GM18499 (cell line): ENCODE data around the gene FNDC4.
A peak's percentile ranks its signal among the peaks of the same experiment; 100 is the strongest.

Experiments
- ATAC-seq: cut with Tn5 transposase; IDR thresholded peaks from one replicate; pipeline ENCODE4 v1.9.1; 2021; ENCODE audit warnings: moderate number of reproducible peaks; ENCODE audit not compliant: insufficient read depth, unreplicated experiment

Gene FNDC4

DNA sequence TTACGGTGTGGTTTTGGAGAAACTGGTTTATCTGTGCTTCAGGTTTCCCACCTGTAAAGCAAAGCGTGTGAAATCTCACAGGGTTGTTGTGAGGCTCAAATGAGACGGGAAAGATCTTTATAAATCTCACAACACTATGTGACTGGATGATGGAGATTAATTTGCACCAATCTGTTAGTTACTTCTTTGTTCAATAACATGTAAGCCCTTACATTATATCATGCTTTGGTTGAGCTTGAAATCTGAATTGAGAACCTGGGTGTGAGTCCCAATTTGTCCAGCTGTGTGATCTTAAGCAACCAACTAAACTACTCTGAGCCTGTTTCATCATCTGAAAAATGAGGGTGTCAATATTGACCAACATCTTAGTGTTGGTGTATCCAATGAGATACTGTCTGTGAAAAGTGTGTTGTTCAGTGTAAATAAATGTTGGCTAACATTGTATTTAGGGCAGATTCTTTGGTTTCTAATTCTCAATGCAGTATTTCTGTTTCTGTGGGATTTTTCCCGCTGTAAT, 898 bp upstream of the FNDC4 start:
- no peak for ATAC-seq

DNA sequence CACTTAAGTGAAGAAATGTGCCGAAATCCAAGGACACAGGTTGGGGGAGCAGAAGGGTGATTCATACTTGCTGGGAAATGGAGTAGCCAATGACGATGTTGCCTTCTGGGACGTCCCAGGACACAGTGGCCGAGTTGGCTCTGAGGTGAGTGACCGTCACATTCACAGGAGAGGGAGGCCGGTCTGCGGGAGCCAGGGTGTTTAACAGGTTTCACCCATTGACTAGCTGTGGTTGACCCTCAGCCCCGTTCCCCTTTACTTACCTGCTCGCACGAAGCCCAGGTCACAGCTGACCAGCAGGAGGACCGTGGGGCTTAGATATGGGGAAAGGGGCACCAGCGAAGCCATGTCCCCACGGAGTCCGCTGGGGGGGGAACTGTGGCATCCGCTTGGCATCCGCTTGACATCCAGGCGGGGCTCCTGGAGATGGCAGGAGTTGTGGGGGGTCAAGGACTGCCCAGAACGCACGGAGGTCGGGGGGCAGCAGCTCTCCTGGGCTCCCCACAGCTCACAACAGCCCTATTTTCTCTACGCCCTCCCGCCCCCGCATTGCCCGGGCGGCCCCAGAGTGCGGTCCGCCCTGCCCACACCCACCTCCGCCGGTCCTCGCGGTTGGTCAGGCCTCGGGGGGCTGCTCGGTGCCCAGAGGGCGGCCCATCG, 586 bp downstream of the FNDC4 start:
- no peak for ATAC-seq

DNA sequence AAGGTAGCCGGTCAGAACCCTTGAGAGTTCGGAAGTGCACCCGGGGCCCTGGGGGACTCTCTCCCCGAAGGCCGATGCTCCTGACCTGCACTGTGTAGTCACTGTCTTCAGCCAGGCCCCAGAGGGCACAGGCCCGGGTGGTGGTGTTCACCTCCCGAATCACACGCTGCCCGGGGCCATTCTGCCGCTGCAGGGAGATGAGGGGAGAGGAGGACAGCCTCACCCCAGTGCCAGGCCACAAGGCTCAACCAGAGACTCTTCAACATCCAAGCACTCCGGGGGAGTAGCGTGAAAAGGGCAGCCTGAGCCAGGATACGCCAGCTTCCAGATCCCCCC, 1.1 kb downstream of the FNDC4 start:
- ATAC-seq = no peak

DNA sequence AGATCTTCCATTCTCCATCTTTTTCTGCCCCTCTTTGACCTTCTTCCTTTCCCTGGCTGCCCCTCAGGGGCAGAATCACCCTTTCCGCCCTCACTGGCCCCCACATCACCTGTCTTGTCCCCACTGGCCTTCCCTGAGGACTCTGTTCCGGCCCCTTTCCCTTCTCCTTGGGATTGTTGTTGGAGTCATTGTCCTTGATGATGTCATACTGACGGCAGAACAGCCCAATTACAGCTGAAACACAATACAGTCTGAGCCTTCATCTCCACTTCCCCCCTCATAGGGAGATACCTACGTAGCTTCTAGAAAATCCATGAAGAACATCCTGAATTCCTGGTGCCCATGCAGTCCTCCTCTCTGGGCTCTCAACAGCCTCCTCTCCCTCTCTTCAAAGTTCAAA, 2.4 kb downstream of the FNDC4 start:
- no peak for ATAC-seq

DNA sequence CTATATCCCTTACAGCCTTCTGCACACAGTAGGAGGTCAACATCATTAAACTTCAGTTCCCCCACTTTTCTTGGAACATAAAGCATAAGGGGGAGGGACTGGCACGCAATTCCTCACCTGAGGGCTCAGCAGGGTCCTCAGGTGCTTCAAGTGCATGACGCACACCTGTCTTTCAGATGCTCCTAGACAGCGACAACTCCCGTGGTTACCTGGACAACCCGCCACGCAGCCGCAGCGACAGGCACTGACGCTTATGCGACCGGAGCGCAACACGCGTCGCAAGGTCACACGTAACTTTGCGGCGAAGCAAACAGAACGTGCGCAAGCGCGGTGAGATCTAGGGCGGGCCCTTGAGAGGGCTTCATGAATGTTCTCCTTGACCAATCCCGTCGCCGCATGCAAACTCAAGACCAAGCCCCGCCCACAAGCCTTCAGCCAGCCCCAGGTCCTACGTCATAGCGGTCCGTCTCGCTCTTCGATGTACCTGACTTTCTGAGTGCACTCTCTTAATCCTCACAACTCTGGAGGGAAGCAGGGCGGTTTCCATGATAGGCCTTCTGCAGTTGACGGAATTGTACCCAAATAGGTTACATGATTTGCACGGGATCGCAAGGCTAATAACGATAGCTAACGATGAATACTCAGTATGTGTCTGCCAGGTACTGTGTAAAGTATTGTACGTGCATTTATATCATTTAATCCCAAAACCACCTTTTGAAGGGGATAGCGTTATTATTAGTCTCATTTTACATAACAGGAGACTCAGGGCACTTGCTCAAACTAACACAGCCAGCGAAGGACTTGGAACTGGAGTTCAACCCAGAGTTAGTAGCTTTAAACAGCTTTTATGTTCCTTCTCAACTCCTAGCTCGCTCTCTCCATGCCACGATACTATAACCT, 5.3 kb downstream of the FNDC4 start, which contains the start of gene IFT172:
Gene IFT172, minus strand, starts transcription at position 246 of the 900 bp plus-strand sequence. Its CDS starts 90 bp downstream, at position 156.
- peak; percentile 91 for ATAC-seq

DNA sequence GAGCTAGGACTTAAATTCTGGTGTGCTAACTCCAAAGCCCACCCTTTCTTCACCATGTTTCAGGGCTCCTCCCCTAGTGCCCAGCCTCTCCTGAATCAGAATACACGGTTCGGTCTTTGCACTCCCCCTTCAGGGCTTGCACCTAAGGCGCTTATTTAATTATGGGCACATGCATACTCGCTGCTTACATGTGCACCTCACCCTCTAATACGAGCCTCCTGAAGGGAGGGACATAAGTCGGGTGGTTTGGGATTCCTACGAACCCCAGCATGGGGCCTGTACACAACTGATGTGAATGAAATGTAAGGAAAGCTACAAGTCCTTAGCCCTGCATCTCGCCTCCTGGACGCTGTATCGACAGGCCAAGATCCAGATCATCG, 5.9 kb downstream of the FNDC4 start:
- no peak for ATAC-seq

DNA sequence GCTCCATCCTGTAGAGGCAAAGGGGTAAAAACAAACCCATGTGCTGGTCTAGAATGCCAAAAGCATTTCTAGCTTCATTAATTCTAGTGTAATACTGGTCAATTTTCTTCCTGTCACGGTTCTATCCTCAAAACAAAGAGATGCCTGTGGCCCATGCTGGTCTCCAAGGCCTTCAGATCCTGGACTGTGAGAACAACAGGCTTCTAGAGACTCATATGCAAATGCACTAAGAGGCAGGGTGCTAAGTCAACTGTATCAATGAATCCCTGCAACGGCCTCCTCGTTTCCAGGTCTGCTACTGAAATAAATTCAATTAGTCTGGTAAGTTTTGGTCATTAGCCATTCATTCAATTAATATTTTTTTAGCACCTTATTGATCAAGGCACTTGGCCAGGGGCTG, 9.5 kb downstream of the FNDC4 start:
- no peak for ATAC-seq

DNA sequence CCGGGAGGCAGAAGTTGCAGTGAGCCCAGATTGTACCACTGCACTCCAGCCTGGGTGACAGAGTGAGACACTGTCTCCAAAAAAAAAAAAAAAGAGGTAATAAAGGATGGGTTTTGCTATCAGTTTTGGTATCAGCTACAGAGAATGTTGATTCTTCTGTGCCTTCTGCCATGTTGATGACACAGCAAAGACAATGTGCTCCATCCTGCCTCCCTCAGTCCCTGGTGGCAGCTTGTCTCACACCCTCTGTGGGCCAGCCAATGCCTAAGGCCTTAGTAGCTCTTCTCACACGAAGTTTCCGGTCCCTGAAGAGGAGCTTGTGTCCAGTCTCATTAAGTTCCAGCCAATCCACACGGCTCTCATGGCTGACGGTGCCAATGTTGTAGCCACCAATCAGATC, 23.0 kb downstream of the FNDC4 start:
- ATAC-seq = no peak

DNA sequence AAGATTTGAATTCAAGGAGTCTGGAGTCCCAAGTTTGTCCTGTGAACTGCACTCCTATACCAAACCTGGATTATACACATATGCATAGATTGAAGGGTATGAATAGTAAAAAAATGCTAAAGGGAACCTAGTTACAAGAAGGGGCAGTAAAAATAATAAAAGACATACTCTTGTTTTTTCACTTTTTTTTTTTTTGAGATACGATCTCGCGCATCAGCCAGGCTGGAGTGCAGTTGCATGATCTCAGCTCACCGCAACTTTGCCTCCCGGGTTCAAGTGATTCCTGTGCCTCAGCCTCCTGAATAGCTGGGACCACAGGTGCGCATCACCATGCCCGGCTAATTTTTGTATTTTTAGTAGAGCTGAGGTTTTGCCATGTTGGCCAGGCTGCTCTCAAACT, 30.6 kb downstream of the FNDC4 start:
- ATAC-seq = no peak

DNA sequence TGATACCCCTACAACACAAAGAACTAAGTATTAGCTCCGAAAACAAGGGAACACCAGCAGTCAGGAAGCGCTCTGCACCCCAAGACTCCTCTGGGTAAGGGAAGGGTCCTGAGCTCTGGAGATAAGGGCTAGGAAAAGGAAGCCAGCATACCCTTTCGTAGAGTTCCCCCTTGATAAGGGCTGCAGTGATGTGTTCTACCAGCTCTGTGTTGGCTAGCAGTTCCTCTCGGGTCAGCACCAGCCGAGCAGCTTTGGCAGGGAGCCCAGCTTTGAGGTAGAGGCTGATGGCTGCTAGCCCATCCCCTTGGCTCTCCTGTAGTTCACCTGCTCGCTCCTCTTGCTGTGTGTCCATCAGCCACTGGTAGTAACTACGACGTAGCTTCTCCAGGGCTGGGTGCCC, 33.9 kb downstream of the FNDC4 start:
- no peak for ATAC-seq

DNA sequence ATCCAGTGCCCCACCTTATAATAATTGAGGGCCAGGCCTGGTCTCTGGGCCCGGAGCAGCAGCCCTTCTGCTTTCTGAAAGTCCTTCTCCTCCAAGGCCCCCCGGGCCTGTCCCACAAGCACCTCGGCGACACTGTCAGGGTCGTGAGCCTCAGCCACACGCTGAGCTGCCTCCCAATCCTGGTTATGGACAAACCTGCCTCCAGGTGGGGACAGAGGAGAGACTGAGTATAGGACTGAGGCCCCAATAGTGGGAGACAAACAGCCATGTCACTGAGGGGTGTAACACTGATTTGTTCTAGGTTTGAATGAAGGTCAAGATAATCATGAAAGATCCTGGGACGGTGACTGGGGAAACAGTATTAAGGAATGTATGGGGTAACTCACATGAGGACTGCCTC, 41.0 kb downstream of the FNDC4 start:
- no peak for ATAC-seq

DNA sequence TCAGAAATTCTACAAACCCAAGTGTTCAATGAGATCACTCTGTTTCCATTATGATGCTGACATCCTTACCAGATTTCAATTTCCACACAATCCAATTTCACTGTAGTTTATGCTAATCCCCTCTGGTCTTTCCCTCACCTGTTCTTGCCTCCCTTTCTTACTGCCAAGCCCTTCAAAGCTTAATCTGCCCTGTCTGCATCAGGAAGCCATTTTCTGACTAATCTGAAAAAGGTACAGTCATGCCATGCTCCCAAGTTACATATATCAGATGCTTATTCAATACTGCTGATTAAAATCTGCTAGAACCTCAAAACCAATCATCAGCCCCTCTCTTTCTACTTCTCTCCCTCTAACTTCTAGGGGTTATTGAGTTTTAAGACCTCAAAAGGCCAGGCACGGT, 43.9 kb downstream of the FNDC4 start:
- ATAC-seq = no peak

DNA sequence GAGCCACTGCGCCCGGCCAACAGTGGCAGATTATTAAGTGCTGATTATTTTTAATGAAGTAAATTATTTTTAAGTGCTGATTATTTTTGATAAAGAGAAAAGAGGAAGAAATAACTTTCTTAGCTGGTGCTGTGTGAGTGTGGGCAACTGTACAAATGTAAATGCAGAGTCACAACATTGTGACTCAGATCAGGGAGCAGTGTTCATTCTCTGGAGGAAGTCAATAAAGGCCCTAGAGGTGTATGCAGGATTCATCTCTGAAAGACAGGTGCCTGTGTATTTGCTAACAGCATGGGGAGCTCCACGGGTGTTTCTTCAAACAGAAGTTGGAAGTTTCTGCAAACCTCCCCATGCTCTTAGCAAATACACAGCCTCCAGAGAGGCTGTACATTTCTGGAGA, 46.6 kb downstream of the FNDC4 start:
- ATAC-seq = no peak

DNA sequence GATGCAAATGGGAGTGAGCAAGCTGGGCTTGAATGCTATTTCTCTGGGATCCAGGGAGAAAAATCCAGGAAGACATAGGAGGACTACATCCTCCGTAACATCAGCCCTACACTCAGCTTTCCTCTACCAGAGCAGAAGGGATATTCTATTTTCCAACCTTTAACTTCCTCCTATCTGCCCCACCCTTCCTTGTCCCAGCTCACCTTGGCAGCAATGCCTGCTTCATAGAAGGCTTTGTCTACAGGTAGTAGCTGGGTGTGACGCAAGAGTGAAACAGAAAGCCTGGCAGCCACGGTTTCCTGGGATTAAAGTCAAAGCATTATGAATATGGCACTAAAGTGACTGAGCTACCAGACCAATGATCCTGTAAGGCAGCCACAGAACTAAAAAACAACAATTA, 48.9 kb downstream of the FNDC4 start:
- ATAC-seq = no peak

DNA sequence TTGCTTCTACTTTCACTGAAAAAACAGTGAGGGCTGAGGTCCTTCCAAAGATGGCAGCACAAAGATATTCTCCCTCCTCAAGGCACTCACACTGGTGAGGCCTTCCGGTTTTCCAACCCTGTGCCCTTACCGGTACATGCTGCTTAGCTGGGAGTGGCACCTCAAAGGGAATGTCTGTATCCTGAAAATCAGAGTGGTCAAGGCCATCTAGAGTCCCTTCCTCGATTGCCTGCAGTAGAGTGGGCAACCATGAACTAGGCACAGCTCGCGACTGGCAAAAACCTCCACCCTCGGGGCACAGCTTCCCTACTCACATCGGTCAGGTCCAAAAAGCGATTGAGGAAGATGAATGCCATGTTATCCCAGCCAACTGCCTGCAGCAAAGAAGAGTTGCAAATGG, 49.4 kb downstream of the FNDC4 start:
- no peak for ATAC-seq

DNA sequence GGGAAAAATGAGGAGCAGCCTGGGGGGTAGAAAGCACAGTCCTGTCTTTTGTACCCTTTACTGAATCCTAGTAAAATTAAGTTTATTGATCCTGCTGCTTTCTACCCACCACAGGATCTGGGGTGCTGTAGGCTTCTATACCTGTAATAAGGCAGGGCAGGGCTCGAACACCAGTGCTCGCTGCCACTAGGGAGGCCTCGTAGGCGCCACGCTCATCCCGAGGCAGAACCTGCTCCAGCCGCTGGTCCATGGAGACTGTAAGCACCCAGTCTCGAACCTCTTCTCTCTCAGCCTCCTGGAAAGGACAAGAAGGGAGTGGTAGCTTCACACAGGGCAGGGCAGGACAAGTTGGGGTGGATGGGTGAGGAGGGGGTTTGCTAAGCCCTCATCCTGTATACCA, 49.8 kb downstream of the FNDC4 start:
- no peak for ATAC-seq

DNA sequence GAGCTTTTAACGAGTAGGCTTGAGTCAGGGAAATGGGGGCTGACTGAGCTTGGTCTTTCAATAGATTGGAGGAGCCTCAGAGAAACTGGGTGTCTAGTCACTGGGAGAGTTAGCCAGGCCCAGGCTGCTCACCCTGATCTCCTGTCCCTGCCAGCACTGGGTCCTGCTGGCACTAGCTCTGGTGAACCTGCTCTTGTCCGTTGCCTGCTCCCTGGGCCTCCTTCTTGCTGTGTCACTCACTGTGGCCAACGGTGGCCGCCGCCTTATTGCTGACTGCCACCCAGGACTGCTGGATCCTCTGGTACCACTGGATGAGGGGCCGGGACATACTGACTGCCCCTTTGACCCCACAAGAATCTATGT, 52.1 kb downstream of the FNDC4 start:
- ATAC-seq = no peak

DNA sequence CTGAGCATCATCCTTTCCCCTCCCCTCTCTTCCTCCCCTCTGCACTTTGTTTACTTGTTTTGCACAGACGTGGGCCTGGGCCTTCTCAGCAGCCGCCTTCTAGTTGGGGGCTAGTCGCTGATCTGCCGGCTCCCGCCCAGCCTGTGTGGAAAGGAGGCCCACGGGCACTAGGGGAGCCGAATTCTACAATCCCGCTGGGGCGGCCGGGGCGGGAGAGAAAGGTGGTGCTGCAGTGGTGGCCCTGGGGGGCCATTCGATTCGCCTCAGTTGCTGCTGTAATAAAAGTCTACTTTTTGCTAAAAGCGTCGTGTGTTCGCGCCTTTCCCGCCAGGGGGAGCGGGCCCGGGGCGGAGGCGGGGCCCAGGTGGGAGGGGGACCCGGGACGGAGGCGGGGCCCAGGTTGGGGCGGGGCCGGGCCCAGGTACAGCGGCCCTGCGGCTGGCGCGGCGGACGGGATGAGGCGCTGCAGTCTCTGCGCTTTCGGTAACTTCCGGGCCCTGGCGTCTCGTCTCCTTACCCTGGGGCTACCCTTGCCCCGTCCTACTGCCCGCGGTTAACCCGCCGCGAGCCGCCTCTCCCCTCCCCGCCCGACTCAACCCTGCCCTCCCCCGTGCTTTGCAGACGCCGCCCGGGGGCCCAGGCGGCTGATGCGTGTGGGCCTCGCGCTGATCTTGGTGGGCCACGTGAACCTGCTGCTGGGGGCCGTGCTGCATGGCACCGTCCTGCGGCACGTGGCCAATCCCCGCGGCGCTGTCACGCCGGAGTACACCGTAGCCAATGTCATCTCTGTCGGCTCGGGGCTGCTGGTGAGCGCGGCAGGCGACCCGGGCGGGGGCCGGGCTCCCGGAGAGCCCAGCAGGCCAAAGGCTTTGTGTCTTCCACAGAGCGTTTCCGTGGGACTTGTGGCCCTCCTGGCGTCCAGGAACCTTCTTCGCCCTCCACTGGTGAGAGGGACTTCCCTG, 52.8 kb downstream of the FNDC4 start, which contains the start of gene KRTCAP3:
Gene KRTCAP3, plus strand, starts transcription at position 424 of the 962 bp plus-strand sequence. Its CDS starts 32 bp downstream, at position 456.
- no peak for ATAC-seq
